HepG2 (cell line): Measurements from ENCODE around the gene AMIGO1. TPM values are rescaled to one million over a fixed set of nuclear protein-coding genes. Genes with fewer than 3 reads are reported as not detected.

Experiments
- BRD4 ChIP-seq: sonication (generic); formaldehyde crosslinking; IDR thresholded peaks from 2 replicates; pipeline ENCODE4 v1.4.0; 2020; ENCODE audit warnings: missing genetic modification reagents
- GMEB1 ChIP-seq: sonication (generic); formaldehyde crosslinking; IDR thresholded peaks from 2 replicates; pipeline ENCODE4 v1.5.1; 2020; ENCODE audit warnings: missing genetic modification reagents, mild to moderate bottlenecking, borderline replicate concordance
- GTF3A ChIP-seq: sonication (generic); formaldehyde crosslinking; conservative IDR thresholded peaks from 2 replicates; pipeline ENCODE4 v1.4.0; 2020; ENCODE audit warnings: mild to moderate bottlenecking, missing genetic modification reagents
- HNRNPH1 ChIP-seq: fragments of 200-400 bp; formaldehyde crosslinking; optimal IDR thresholded peaks from 2 replicates; pipeline ENCODE3; 2017; ENCODE audit warnings: mild to moderate bottlenecking, low read depth, low read length
- JUND ChIP-seq: sonication (generic); formaldehyde crosslinking; IDR thresholded peaks from 2 replicates; pipeline ENCODE4 v1.8.0; 2022; ENCODE audit warnings: mild to moderate bottlenecking, missing genetic modification reagents
- KDM2A ChIP-seq: sonication (generic); formaldehyde crosslinking; IDR thresholded peaks from 2 replicates; pipeline ENCODE4 v1.4.0; 2020; ENCODE audit warnings: low read depth, missing genetic modification reagents, borderline replicate concordance
- KMT2B ChIP-seq: IDR thresholded peaks from 2 replicates; pipeline ENCODE4 v1.6.1; 2016; ENCODE audit warnings: missing genetic modification reagents, missing compliant biosample characterization
- NFAT5 ChIP-seq: sonication (generic); formaldehyde crosslinking; IDR thresholded peaks from 2 replicates; pipeline ENCODE4 v1.4.0; 2020; ENCODE audit warnings: missing genetic modification reagents
- NFIB ChIP-seq: sonication (generic); formaldehyde crosslinking; IDR thresholded peaks from 2 replicates; pipeline ENCODE4 v1.9.0; 2021; ENCODE audit warnings: missing genetic modification reagents, mild to moderate bottlenecking, borderline replicate concordance
- NFKB2 ChIP-seq: sonication (generic); formaldehyde crosslinking; IDR thresholded peaks from 2 replicates; pipeline ENCODE4 v1.4.0; 2020; ENCODE audit warnings: missing genetic modification reagents, borderline replicate concordance
- RAD21 ChIP-seq: fragments of 450-650 bp; formaldehyde crosslinking; IDR thresholded peaks from 2 replicates; pipeline ENCODE4 v1.5.0; 2020; ENCODE audit warnings: mild to moderate bottlenecking
- RELA ChIP-seq: sonication (generic); formaldehyde crosslinking; IDR thresholded peaks from 2 replicates; pipeline ENCODE4 v1.4.0; 2020; ENCODE audit warnings: missing genetic modification reagents
- TBX2 ChIP-seq: sonication (generic); formaldehyde crosslinking; IDR thresholded peaks from 2 replicates; pipeline ENCODE4 v1.5.0; 2020; ENCODE audit warnings: missing genetic modification reagents, mild to moderate bottlenecking, borderline replicate concordance
- TCF7 ChIP-seq: sonication (generic); IDR thresholded peaks from 2 replicates; pipeline ENCODE4 v1.6.1; 2016; ENCODE audit warnings: antibody characterized with exemption, low read depth
- THAP11 ChIP-seq: IDR thresholded peaks from 2 replicates; pipeline ENCODE4 v1.6.1; 2016; ENCODE audit warnings: missing biosample characterization, missing genetic modification reagents
- ZEB1 ChIP-seq: IDR thresholded peaks from 2 replicates; pipeline ENCODE4 v1.6.1; 2012; ENCODE audit warnings: mild to moderate bottlenecking, low read depth, inconsistent platforms; ENCODE audit not compliant: insufficient replicate concordance
- ZFP90 ChIP-seq: sonication (generic); formaldehyde crosslinking; IDR thresholded peaks from 2 replicates; pipeline ENCODE4 v1.8.0; 2022; ENCODE audit warnings: missing genetic modification reagents, mild to moderate bottlenecking, inconsistent platforms, borderline replicate concordance
- ZNF24 ChIP-seq: fragments of 450-650 bp; IDR thresholded peaks from 2 replicates; pipeline ENCODE4 v1.6.1; 2017; ENCODE audit warnings: antibody characterized with exemption, mild to moderate bottlenecking
- ZNF501 ChIP-seq: sonication (generic); formaldehyde crosslinking; IDR thresholded peaks from 2 replicates; pipeline ENCODE4 v1.5.1; 2020; ENCODE audit warnings: mild to moderate bottlenecking, moderate library complexity, missing genetic modification reagents
- ZNF547 ChIP-seq: sonication (generic); formaldehyde crosslinking; IDR thresholded peaks from 2 replicates; pipeline ENCODE4 v1.5.1; 2020; ENCODE audit warnings: mild to moderate bottlenecking, missing genetic modification reagents
- polyA plus RNA-seq, 8 experiments: library from polyadenylated mRNA; depleted of rRNA in 3 of 8; stranded (reverse) in 7 of 8; unstranded in 1 of 8; fragments of >200 nt; fragmentation: Illumina TruSeq in 4 of 8; extraction: Trizol in 4 of 8; gene quantifications; 2 replicates each; pipeline versions ENCODE4 v1.2.1 to v1.2.3, GENCODE V29; 2011 to 2016; ENCODE audit warnings: low read depth in 4 of 8, missing spikeins in 1 of 8, mixed read lengths in 1 of 8; ENCODE audit not compliant: insufficient read depth in 1 of 8
- total RNA-seq, 5 experiments: library from RNA; depleted of rRNA; stranded (reverse); fragments of >200 nt; fragmentation: Illumina TruSeq; extraction: Trizol; gene quantifications; 2 replicates each; pipeline ENCODE4 v1.2.3, GENCODE V29; 2016; ENCODE audit warnings: low read depth in 1 of 5
- TF ChIP-seq, protein P1 (sequence below): sonication (generic); formaldehyde crosslinking; IDR thresholded peaks from 2 replicates; pipeline ENCODE4 v1.4.0; 2020; ENCODE audit warnings: missing genetic modification reagents

AMIGO1 gene
- total and polyA plus RNA-seq, 2 of the 13 experiments (the other 11 are each of a cell fraction or from before 2014, with no cell fraction given): 0.40 to 1.3 TPM

DNA sequence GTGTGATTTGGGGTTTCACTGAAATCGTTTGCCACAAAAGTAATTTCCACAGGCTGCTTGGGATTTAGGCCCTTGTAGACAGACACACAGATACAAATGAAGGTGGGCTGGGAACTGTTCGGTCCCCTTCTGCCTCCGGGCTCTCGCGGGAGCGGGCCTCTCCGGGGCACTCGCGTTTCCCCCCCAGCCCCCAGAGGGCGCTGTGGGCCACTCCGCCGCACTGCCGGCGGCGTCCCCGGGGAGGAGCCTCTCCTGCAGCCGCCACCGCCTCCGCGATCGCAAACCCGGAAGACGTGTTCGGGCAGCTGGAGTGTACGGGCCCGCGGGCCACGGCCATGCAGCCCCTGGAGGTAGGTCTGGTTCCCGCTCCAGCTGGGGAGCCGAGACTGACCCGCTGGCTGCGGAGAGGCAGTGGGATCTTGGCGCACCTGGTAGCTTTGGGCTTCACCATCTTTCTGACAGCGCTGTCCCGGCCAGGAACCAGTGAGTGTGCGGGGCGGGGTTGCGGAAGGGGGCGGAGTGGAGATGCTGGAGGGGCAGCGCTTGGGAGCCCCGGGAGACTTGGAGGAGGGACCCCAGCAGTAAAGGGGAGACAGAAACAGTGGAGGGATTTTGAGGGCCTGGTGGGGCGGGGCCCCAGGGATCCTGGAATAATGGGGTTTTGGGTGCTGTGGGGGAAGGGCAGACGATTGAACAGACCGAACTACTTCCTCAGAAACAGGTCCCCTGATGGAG, 15.6 kb downstream of the AMIGO1 start, which contains the start of gene CYB561D1 (continued):
- TF ChIP-seq NFAT5 (CRISPR knock-in tag) (peak; percentile 62; the same call in 1 of the 2 replicates), RELA (CRISPR knock-in tag) (peak; percentile 52; the same call in 1 of the 2 replicates), KDM2A (CRISPR knock-in tag) (peak; percentile 97), ZNF24 (no peak), TBX2 (peak; percentile 63), ZEB1 (no peak), TCF7 (no peak), ZFP90 (CRISPR knock-in tag) (peak; percentile 26; the same call in 1 of the 2 replicates), ZNF501 (CRISPR knock-in tag) (peak; percentile 88), KMT2B (CRISPR knock-in tag) (peak; percentile 82; the same call in 1 of the 2 replicates), RAD21 (CRISPR knock-in tag) (peak; percentile 86), THAP11 (peak; percentile 90), JUND (CRISPR knock-in tag) (no peak), NFKB2 (CRISPR knock-in tag) (peak; percentile 69; the same call in 1 of the 2 replicates), ZNF547 (CRISPR knock-in tag) (no peak), BRD4 (no peak), GMEB1 (CRISPR knock-in tag) (peak; percentile 88), GTF3A (CRISPR knock-in tag) (no peak), NFIB (CRISPR knock-in tag) (no peak), HNRNPH1 (no peak)
- TF ChIP-seq, protein P1, sequence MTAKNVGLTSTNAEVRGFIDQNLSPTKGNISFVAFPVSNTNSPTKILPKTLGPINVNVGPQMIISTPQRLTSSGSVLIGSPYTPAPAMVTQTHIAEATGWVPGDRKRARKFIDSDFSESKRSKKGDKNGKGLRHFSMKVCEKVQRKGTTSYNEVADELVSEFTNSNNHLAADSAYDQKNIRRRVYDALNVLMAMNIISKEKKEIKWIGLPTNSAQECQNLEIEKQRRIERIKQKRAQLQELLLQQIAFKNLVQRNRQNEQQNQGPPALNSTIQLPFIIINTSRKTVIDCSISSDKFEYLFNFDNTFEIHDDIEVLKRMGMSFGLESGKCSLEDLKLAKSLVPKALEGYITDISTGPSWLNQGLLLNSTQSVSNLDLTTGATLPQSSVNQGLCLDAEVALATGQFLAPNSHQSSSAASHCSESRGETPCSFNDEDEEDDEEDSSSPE (CRISPR knock-in tag): peak; percentile 53; the same call in 1 of the 2 replicates
